Measurements from ENCODE around the gene TRAF7.
A peak's percentile ranks its signal among the peaks of the same experiment; 100 is the strongest.
"Not testable (repeated sequence)": the region's sequence is repeated elsewhere in the genome, so short reads cannot be mapped to it uniquely, and the experiment has no call there.

TRAF7 gene

DNA sequence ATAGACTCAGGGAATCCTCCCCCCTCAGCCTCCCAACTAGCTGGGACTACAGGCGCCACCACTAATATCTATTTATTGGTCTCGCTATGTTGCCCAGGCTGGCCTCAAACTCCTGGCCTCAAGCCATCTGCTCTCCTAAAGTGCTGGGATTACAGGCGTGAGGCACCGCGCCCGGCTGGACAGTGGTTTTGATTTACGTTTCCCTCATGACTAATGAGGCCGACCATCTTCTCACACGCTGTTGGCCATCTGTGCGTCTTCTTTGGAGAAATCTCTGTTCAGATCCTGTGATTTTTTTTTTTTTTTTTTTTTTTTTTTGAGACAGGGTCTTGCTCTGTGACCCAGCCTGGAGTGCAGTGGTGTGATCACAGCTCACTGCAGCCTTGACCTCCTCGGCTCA, 26.3 kb upstream of the TRAF7 start:
- not testable (repeated sequence) for H3K4me2 ChIP-seq (ENCODE audit: insufficient read depth, low read length, poor library complexity, severe bottlenecking); H2BK15ac ChIP-seq (ENCODE audit: low read length); H3K4me3 ChIP-seq (ENCODE audit: low read length in 2 of 2); DNase-seq (ENCODE audit: low spot score); H3K36me3 ChIP-seq (replicated peaks in 1 of 2; ENCODE audit: control insufficient read depth in 2 of 2, insufficient read depth in 2 of 2, low read length in 2 of 2); H2AK5ac ChIP-seq (ENCODE audit: low read depth, low read length); H3K27me3 ChIP-seq (ENCODE audit: control insufficient read depth in 3 of 3, insufficient read depth in 3 of 3, low read depth in 1 of 3, low read length in 3 of 3); H2BK5ac ChIP-seq (ENCODE audit: low read length); H3K9ac ChIP-seq (ENCODE audit: low read depth, low read length, poor library complexity); H3K23ac ChIP-seq (ENCODE audit: low read depth, low read length, poor library complexity); H3K79me1 ChIP-seq (ENCODE audit: low read depth, low read length); H3K9me3 ChIP-seq (replicated peaks in 1 of 2; ENCODE audit: control insufficient read depth in 2 of 2, insufficient read depth in 1 of 2, low read depth in 1 of 2, low read length in 2 of 2); H3K14ac ChIP-seq (ENCODE audit: low read length); H3K27ac ChIP-seq (replicated peaks; ENCODE audit: low read length); H3K18ac ChIP-seq (ENCODE audit: low read length); H3K4ac ChIP-seq (ENCODE audit: low read length); H4K8ac ChIP-seq (ENCODE audit: low read depth, low read length); H2BK120ac ChIP-seq (ENCODE audit: low read depth, low read length); H2BK12ac ChIP-seq (ENCODE audit: low read length); H4K91ac ChIP-seq (ENCODE audit: low read depth, low read length, poor library complexity); H2AFZ ChIP-seq (ENCODE audit: low read length)
- no CpG with 5 or more reads among the region's 11 CpGs for WGBS, 2 donors (ENCODE audit: extremely low coverage in 2 of 2, insufficient read length in 2 of 2, insufficient replicate concordance in 1 of 2)
- H3K4me1 ChIP-seq (ENCODE audit: control insufficient read depth in 2 of 2, insufficient read depth in 1 of 2, low read depth in 1 of 2, low read length in 2 of 2): peaks cover 7 to 16% of the 10 kb centered on the region in 2 donors

DNA sequence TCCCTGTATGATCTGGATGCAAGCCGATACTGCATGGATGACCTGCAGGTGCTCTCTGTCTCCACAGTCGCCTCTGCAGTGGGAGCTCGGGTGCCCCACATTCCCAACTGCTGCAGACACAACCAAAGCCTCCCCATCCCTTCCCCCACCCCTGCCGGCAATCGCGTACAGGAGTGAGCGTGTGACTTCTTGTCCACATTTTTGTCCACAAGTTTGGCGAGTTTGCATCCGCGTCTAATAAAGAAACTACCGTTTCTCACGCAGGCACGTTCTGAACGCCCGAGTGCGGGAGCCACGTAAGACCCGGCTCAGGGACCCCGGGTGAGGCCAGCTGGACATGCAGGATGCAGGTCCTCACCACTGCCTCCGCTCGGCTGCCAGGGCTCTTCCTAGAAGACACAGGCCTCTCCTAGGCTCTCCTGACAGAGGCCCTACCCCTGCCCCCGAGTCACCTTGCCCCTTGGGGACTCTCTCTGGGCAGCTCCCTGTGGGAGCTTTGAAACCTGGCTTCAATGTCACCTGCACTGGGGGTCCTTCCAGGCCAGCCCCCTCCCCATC, 25.6 kb upstream of the TRAF7 start:
- H2BK15ac ChIP-seq (ENCODE audit: low read length); H2BK120ac ChIP-seq (ENCODE audit: low read depth, low read length); H4K8ac ChIP-seq (ENCODE audit: low read depth, low read length); DNase-seq (ENCODE audit: low spot score); H2BK5ac ChIP-seq (ENCODE audit: low read length); H3K4me3 ChIP-seq (ENCODE audit: low read length in 2 of 2); H3K4me2 ChIP-seq (ENCODE audit: insufficient read depth, low read length, poor library complexity, severe bottlenecking); H3K79me1 ChIP-seq (ENCODE audit: low read depth, low read length); H3K18ac ChIP-seq (ENCODE audit: low read length); H3K36me3 ChIP-seq (replicated peaks in 1 of 2; ENCODE audit: control insufficient read depth in 2 of 2, insufficient read depth in 2 of 2, low read length in 2 of 2); H3K14ac ChIP-seq (ENCODE audit: low read length); H3K27me3 ChIP-seq (ENCODE audit: control insufficient read depth in 3 of 3, insufficient read depth in 3 of 3, low read depth in 1 of 3, low read length in 3 of 3); H3K9ac ChIP-seq (ENCODE audit: low read depth, low read length, poor library complexity); H3K27ac ChIP-seq (replicated peaks; ENCODE audit: low read length); H3K9me3 ChIP-seq (replicated peaks in 1 of 2; ENCODE audit: control insufficient read depth in 2 of 2, insufficient read depth in 1 of 2, low read depth in 1 of 2, low read length in 2 of 2); H2AK5ac ChIP-seq (ENCODE audit: low read depth, low read length); H2AFZ ChIP-seq (ENCODE audit: low read length); H3K23ac ChIP-seq (ENCODE audit: low read depth, low read length, poor library complexity); H4K91ac ChIP-seq (ENCODE audit: low read depth, low read length, poor library complexity); H3K4ac ChIP-seq (ENCODE audit: low read length); H2BK12ac ChIP-seq (ENCODE audit: low read length): not testable (repeated sequence)
- WGBS, 2 donors (ENCODE audit: extremely low coverage in 2 of 2, insufficient read length in 2 of 2, insufficient replicate concordance in 1 of 2): no CpG with 5 or more reads among the region's 22 CpGs
- H3K4me1 ChIP-seq (ENCODE audit: control insufficient read depth in 2 of 2, insufficient read depth in 1 of 2, low read depth in 1 of 2, low read length in 2 of 2): peaks cover 7 to 13% of the 10 kb centered on the region in 2 donors

GRCh38 chr16:2133797-2134196, 21.8 kb upstream of the TRAF7 start:
- not testable (repeated sequence) for H3K27ac ChIP-seq (replicated peaks; ENCODE audit: low read length); H2AK5ac ChIP-seq (ENCODE audit: low read depth, low read length); H2AFZ ChIP-seq (ENCODE audit: low read length); H3K79me1 ChIP-seq (ENCODE audit: low read depth, low read length); H3K36me3 ChIP-seq (replicated peaks in 1 of 2; ENCODE audit: control insufficient read depth in 2 of 2, insufficient read depth in 2 of 2, low read length in 2 of 2); H3K4me1 ChIP-seq (ENCODE audit: control insufficient read depth in 2 of 2, insufficient read depth in 1 of 2, low read depth in 1 of 2, low read length in 2 of 2); H2BK120ac ChIP-seq (ENCODE audit: low read depth, low read length); H3K4me2 ChIP-seq (ENCODE audit: insufficient read depth, low read length, poor library complexity, severe bottlenecking); H3K14ac ChIP-seq (ENCODE audit: low read length); H2BK15ac ChIP-seq (ENCODE audit: low read length); H3K9ac ChIP-seq (ENCODE audit: low read depth, low read length, poor library complexity); H3K9me3 ChIP-seq (replicated peaks in 1 of 2; ENCODE audit: control insufficient read depth in 2 of 2, insufficient read depth in 1 of 2, low read depth in 1 of 2, low read length in 2 of 2); H3K4ac ChIP-seq (ENCODE audit: low read length); H3K18ac ChIP-seq (ENCODE audit: low read length); DNase-seq (ENCODE audit: low spot score); H2BK5ac ChIP-seq (ENCODE audit: low read length); H2BK12ac ChIP-seq (ENCODE audit: low read length); H3K4me3 ChIP-seq (ENCODE audit: low read length in 2 of 2); H3K23ac ChIP-seq (ENCODE audit: low read depth, low read length, poor library complexity); H4K8ac ChIP-seq (ENCODE audit: low read depth, low read length); H3K27me3 ChIP-seq (ENCODE audit: control insufficient read depth in 3 of 3, insufficient read depth in 3 of 3, low read depth in 1 of 3, low read length in 3 of 3); H4K91ac ChIP-seq (ENCODE audit: low read depth, low read length, poor library complexity)
- WGBS, 2 donors (ENCODE audit: extremely low coverage in 2 of 2, insufficient read length in 2 of 2, insufficient replicate concordance in 1 of 2): no CpG with 5 or more reads among the region's 12 CpGs

DNA sequence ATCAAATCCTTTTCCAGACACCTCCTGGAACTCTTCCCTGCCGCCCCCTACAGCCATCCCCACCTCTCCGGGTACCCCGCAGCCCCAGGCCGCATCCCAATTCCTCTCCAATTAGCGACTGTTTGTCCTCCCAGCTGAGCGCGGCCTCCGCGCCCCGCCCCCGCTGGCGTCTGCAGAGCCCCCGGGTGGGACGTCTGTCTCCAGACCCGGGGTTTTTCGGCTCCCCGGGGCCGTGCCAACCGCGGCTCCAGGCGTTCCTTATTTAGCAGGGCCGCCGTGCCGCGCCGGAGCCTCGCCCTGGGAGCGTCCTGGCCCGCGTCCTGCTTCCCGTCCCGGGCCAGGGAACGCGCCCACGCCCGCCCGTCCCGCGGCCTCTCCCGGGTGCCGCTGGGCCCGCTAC, 20.5 kb upstream of the TRAF7 start:
- H2AFZ ChIP-seq (ENCODE audit: low read length); H3K79me1 ChIP-seq (ENCODE audit: low read depth, low read length); H3K36me3 ChIP-seq (replicated peaks in 1 of 2; ENCODE audit: control insufficient read depth in 2 of 2, insufficient read depth in 2 of 2, low read length in 2 of 2); H2BK5ac ChIP-seq (ENCODE audit: low read length); H4K8ac ChIP-seq (ENCODE audit: low read depth, low read length); H2BK120ac ChIP-seq (ENCODE audit: low read depth, low read length); H2BK12ac ChIP-seq (ENCODE audit: low read length); H3K9ac ChIP-seq (ENCODE audit: low read depth, low read length, poor library complexity); H2BK15ac ChIP-seq (ENCODE audit: low read length); H2AK5ac ChIP-seq (ENCODE audit: low read depth, low read length); H3K4ac ChIP-seq (ENCODE audit: low read length); H3K27me3 ChIP-seq (ENCODE audit: control insufficient read depth in 3 of 3, insufficient read depth in 3 of 3, low read depth in 1 of 3, low read length in 3 of 3); DNase-seq (ENCODE audit: low spot score); H4K91ac ChIP-seq (ENCODE audit: low read depth, low read length, poor library complexity); H3K18ac ChIP-seq (ENCODE audit: low read length); H3K4me1 ChIP-seq (ENCODE audit: control insufficient read depth in 2 of 2, insufficient read depth in 1 of 2, low read depth in 1 of 2, low read length in 2 of 2); H3K23ac ChIP-seq (ENCODE audit: low read depth, low read length, poor library complexity); H3K14ac ChIP-seq (ENCODE audit: low read length); H3K27ac ChIP-seq (replicated peaks; ENCODE audit: low read length); H3K9me3 ChIP-seq (replicated peaks in 1 of 2; ENCODE audit: control insufficient read depth in 2 of 2, insufficient read depth in 1 of 2, low read depth in 1 of 2, low read length in 2 of 2): not testable (repeated sequence)
- peak overlapping the region; percentile 47 to 76 for H3K4me3 ChIP-seq (ENCODE audit: low read length in 2 of 2)
- H3K4me2 ChIP-seq (ENCODE audit: insufficient read depth, low read length, poor library complexity, severe bottlenecking): peak overlapping the region; percentile 33
- WGBS, 2 donors (ENCODE audit: extremely low coverage in 2 of 2, insufficient read length in 2 of 2, insufficient replicate concordance in 1 of 2): no CpG with 5 or more reads among the region's 42 CpGs
